Dermis microvascular lymphatic vessel endothelial cell (primary cell): ENCODE measurements around the gene MPHOSPH10. TPM values are rescaled to one million over a fixed set of nuclear protein-coding genes. Genes with fewer than 3 reads are reported as not detected.
A peak's percentile ranks its signal among the peaks of the same experiment; 100 is the strongest.
"Not testable (repeated sequence)": the region's sequence is repeated elsewhere in the genome, so short reads cannot be mapped to it uniquely, and the experiment has no call there.

Source experiments
- DNase-seq, 2 donors: peaks; one replicate each; pipeline versions ENCODE4 v3.0.0 to v3.0.0-alpha.2; 2010; ENCODE audit warnings: low read depth in 2 of 2
- total RNA-seq: library from RNA; depleted of rRNA; stranded (reverse); fragments of >200 nt; gene quantifications from 2 replicates; pipeline ENCODE4 v1.2.1, GENCODE V29; 2014

The MPHOSPH10 gene
- total RNA-seq, 1 donor from 2014 or later, result 11.7 TPM

- no peak for DNase-seq
These were observed 36.4 kb downstream of the MPHOSPH10 start for GRCh38 chr2:71166812-71167211.

- DNase-seq, result no peak
These were observed 42.7 kb downstream of the MPHOSPH10 start for GRCh38 chr2:71173096-71173495.

GRCh38 chr2:71174207-71174606 is 43.8 kb downstream of the MPHOSPH10 start:
- no peak for DNase-seq

- DNase-seq, result not testable (repeated sequence)
These were observed 48.4 kb downstream of the MPHOSPH10 start for GRCh38 chr2:71178836-71179235.

- DNase-seq, result no peak
These were observed 50.9 kb downstream of the MPHOSPH10 start for GRCh38 chr2:71181316-71181715.

- DNase-seq, result not testable (repeated sequence)
These were observed 53.1 kb downstream of the MPHOSPH10 start for GRCh38 chr2:71183306-71184115.

GRCh38 chr2:71186973-71187372 is 56.5 kb downstream of the MPHOSPH10 start:
- DNase-seq, result no peak

- no peak for DNase-seq
These were observed 57.2 kb downstream of the MPHOSPH10 start for GRCh38 chr2:71187589-71187988.

GRCh38 chr2:71190656-71191569 is 60.5 kb downstream of the MPHOSPH10 start:
- peak; percentile 9 to 14 for DNase-seq

- no peak for DNase-seq
These were observed 61.1 kb downstream of the MPHOSPH10 start for GRCh38 chr2:71191570-71191943.

Other genes starting within 250 kb of the MPHOSPH10 start
- not detected in 2 replicates for gene VAX2, start 230.1 kb upstream of the MPHOSPH10 start, total RNA-seq
- gene ATP6V1B1, start 194.7 kb upstream of the MPHOSPH10 start, total RNA-seq, result 0.25 TPM in 1 of 2 replicates, not detected in the other
- 0.13 and 0.38 TPM in 2 replicates for gene ANKRD53, start 152.0 kb upstream of the MPHOSPH10 start, total RNA-seq
- gene TEX261, start 135.8 kb upstream of the MPHOSPH10 start, total RNA-seq, result 22.2 and 31.5 TPM in 2 replicates
- 51.0 and 72.4 TPM in 2 replicates for gene NAGK, start 62.0 kb upstream of the MPHOSPH10 start, total RNA-seq
- gene MCEE, start 405 bp upstream of the MPHOSPH10 start, total RNA-seq, result 9.8 and 10.9 TPM in 2 replicates
- 1.0 and 1.3 TPM in 2 replicates for gene PAIP2B, start 96.5 kb downstream of the MPHOSPH10 start, total RNA-seq
- gene ZNF638, start 201.1 kb downstream of the MPHOSPH10 start, total RNA-seq, result 75.6 and 77.1 TPM in 2 replicates